Measurements from ENCODE around the gene PLCB3. TPM values are rescaled to one million over a fixed set of nuclear protein-coding genes. Genes with fewer than 3 reads are reported as not detected.

PLCB3 gene
- total and polyA plus RNA-seq, 2 donors (not counting 3 experiments of a cell fraction or from before 2014, with no cell fraction given): 32.3 to 61.1 TPM

GRCh38 chr11:64265176-64266160 lies 14.1 kb downstream of the PLCB3 start:
- Histone ChIP-seq H3K4me3 (replicated peaks in 1 of 3; ENCODE audit: insufficient read depth in 1 of 3, low read depth in 1 of 3, low read length in 3 of 3) (no peak overlapping the region), H2AFZ (ENCODE audit: low read depth, low read length) (no peak overlapping the region), H3K9me3 (replicated peaks; ENCODE audit: control insufficient read depth, insufficient read depth, low read length) (no peaks in the 10 kb centered on the region), H3K79me2 (ENCODE audit: control insufficient read depth, insufficient read depth, low read length) (no peaks in the 10 kb centered on the region), H3K27me3 (ENCODE audit: control insufficient read depth in 2 of 2, insufficient read depth in 2 of 2, low read length in 2 of 2) (no peaks in the 10 kb centered on the region), H3K4me2 (ENCODE audit: insufficient read depth, low read length) (no peak overlapping the region), H3K36me3 (ENCODE audit: control insufficient read depth in 2 of 2, extremely low read depth in 1 of 2, insufficient read depth in 2 of 2, low read length in 2 of 2) (peaks cover 4 to 19% of the 10 kb centered on the region in 2 experiments), H3K4me1 (ENCODE audit: control insufficient read depth, extremely low read depth, insufficient read depth, low read length) (peaks cover 49% of the 10 kb centered on the region), H4K20me1 (replicated peaks; ENCODE audit: control insufficient read depth, extremely low read depth, insufficient read depth, low read length) (no peaks in the 10 kb centered on the region), H3K27ac (ENCODE audit: insufficient read depth, low read depth, low read length) (no peak overlapping the region), H3K9me1 (replicated peaks; ENCODE audit: control insufficient read depth, extremely low read depth, insufficient read depth, low read length) (no peaks in the 10 kb centered on the region), H3K9ac (replicated peaks; ENCODE audit: extremely low read depth, insufficient read depth, low read length) (no peak overlapping the region)
- ChIA-PET CTCF (interaction anchor here (0.9 to 4.8 kb wide), 6 partner anchors 14 to 90 kb away, joined by 3 to 57 read pairs (median 4); partner anchors contain the start of genes BAD, CATSPERZ and PLCB3), POLR2A (no interaction called here)
- dilution Hi-C loops (cut with MboI; ENCODE audit: extremely low pct_ligation_motif_present, low sequenced_read_pairs) (no loop called here), intact Hi-C loops (cut with micrococcal nuclease) (no loop called here)
- DNase-seq (ENCODE audit: low read depth, low spot score): no peak
- BruUV-seq (replicated peaks): no TSS peak
- FAIRE-seq: no peak
- TF ChIP-seq EZH2 (IDR thresholded peaks at IDR 0.05; ENCODE audit: borderline replicate concordance, low read depth, low read length, severe bottlenecking): no peak
- TF ChIP-seq GATA2 (IDR thresholded peaks at IDR 0.05; ENCODE audit: insufficient read depth, insufficient read length, low read depth, low read length): no peak
- no peak for TF ChIP-seq MAX (IDR thresholded peaks at IDR 0.05; ENCODE audit: insufficient read depth, insufficient read length)
- TF ChIP-seq JUN (IDR thresholded peaks at IDR 0.05; ENCODE audit: borderline replicate concordance, insufficient read depth, insufficient read length, low read depth): no peak
- no peak for TF ChIP-seq CTCF (IDR thresholded peaks at IDR 0.05; ENCODE audit: extremely low read depth in 1 of 2, insufficient read depth in 1 of 2, low read depth in 1 of 2, low read length in 2 of 2)
- TF ChIP-seq FOS (IDR thresholded peaks at IDR 0.05; ENCODE audit: borderline replicate concordance, insufficient read depth, low read length): no peak
- no peak for TF ChIP-seq POLR2AphosphoS5 (IDR thresholded peaks at IDR 0.05; ENCODE audit: insufficient read depth, low read depth, low read length)
- TF ChIP-seq MYC (IDR thresholded peaks at IDR 0.05; ENCODE audit: low read depth, low read length): no peak
- no peak for TF ChIP-seq POLR2A (IDR thresholded peaks at IDR 0.05; ENCODE audit: low read depth, low read length)

All from endothelial cell of umbilical vein (primary cell).